ENCODE results near the gene AAMP. TPM values are rescaled to one million over a fixed set of nuclear protein-coding genes. Genes with fewer than 3 reads are reported as not detected.

The AAMP gene
- total RNA-seq, 1 experiment from 2014 or later: 125 TPM

DNA sequence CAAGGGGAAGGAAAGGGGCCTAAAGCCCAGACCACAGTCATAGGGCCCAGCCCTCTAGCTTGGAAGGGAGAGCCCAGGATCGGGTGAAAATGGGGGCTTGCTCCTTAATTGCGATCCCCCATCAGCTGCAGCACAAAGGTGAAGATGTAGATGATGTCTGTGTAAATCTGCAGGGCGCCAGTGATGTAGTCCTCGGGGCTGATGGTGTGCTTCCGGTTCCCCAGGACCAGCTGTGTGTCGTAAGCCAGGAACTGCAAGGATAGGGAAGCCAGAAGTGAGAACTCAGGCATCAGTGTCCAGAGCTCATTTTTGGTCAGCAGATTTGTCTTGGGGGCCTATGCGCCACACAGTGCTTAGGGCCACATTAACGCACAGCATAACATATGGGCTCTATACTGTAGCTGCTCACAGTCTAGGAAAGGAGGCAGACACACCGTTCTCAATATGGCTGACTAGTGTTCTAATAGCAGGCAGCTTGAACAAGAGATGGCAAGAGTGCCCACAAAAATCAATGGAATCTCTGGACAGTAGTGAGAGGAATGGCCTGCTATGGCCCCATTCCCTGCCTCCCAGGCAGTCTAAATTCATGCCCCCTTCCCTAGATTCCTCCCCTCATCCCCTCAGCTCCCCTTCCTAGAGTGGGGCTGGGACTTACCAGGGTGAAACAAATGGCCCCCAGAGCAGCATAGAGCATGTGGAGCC lies 5.6 kb upstream of the AAMP start (continued):
- TF ChIP-seq ATF6 (CRISPR knock-in tag; IDR thresholded peaks at IDR 0.05) (no peak), HMGA2 (CRISPR knock-in tag; IDR thresholded peaks at IDR 0.05) (no peak), GTF2I (CRISPR knock-in tag; conservative IDR thresholded peaks at IDR 0.05) (no peak), ZNF232 (CRISPR knock-in tag; IDR thresholded peaks at IDR 0.05) (no peak)

GRCh38 chr2:218274586-218274985 lies 4.6 kb upstream of the AAMP start:
- no peak for DNase-seq (ENCODE audit: low spot score)
- H3K4me3 Mint-ChIP-seq: no peak overlapping the region
- peaks cover 14% of the 10 kb centered on the region for H3K4me1 Mint-ChIP-seq
- TF ChIP-seq ZNF396 (CRISPR knock-in tag; IDR thresholded peaks at IDR 0.05; ENCODE audit: borderline replicate concordance) (no peak), E2F5 (CRISPR knock-in tag; IDR thresholded peaks at IDR 0.05) (no peak), AR (CRISPR knock-in tag; IDR thresholded peaks at IDR 0.05) (no peak), FOXP1 (CRISPR knock-in tag; IDR thresholded peaks at IDR 0.05; ENCODE audit: borderline replicate concordance) (no peak), JAZF1 (CRISPR knock-in tag; IDR thresholded peaks at IDR 0.05) (no peak), SP1 (CRISPR knock-in tag; conservative IDR thresholded peaks at IDR 0.05) (no peak), CREM (CRISPR knock-in tag; IDR thresholded peaks at IDR 0.05) (no peak)
- TF ChIP-seq, protein P1, sequence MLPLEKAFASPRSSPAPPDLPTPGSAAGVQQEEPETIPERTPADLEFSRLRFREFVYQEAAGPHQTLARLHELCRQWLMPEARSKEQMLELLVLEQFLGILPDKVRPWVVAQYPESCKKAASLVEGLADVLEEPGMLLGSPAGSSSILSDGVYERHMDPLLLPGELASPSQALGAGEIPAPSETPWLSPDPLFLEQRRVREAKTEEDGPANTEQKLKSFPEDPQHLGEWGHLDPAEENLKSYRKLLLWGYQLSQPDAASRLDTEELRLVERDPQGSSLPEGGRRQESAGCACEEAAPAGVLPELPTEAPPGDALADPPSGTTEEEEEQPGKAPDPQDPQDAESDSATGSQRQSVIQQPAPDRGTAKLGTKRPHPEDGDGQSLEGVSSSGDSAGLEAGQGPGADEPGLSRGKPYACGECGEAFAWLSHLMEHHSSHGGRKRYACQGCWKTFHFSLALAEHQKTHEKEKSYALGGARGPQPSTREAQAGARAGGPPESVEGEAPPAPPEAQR (CRISPR knock-in tag; IDR thresholded peaks at IDR 0.05): no peak
- ChIA-PET CTCF (interaction anchor here (1.1 to 1.2 kb wide), 3 partner anchors 17 to 44 kb away, joined by 3 to 5 read pairs (median 5); partner anchors contain the start of gene TMBIM1), POLR2A (interaction anchor here (0.8 kb wide), 1 partner anchor 12 kb away, joined by 3 read pairs; no protein-coding TSS in a partner anchor)
- ATAC-seq: no peak
- H3K36me3 Mint-ChIP-seq: peaks cover 23% of the 10 kb centered on the region
- no peaks in the 10 kb centered on the region for H3K27me3 Mint-ChIP-seq (ENCODE audit: low read depth)
- no peaks in the 10 kb centered on the region for H3K9me3 Mint-ChIP-seq
- no peak overlapping the region for H3K27ac Mint-ChIP-seq

- Mint-ChIP-seq H3K36me3 (peaks cover 26% of the 10 kb centered on the region), H3K27me3 (ENCODE audit: low read depth) (no peaks in the 10 kb centered on the region), H3K9me3 (no peaks in the 10 kb centered on the region), H3K27ac (no peak overlapping the region), H3K4me1 (peaks cover 19% of the 10 kb centered on the region), H3K4me3 (no peak overlapping the region)
- ATAC-seq (no peak), DNase-seq (ENCODE audit: low spot score) (no peak)
- POLR2A ChIA-PET: no interaction called here
- no peak for TF ChIP-seq TCF7 (CRISPR knock-in tag; IDR thresholded peaks at IDR 0.05; ENCODE audit: low read depth)
- no peak for TF ChIP-seq SOX15 (CRISPR knock-in tag; IDR thresholded peaks at IDR 0.05)
- no peak for TF ChIP-seq RORB (CRISPR knock-in tag; IDR thresholded peaks at IDR 0.05)
- TF ChIP-seq ATF2 (CRISPR knock-in tag; IDR thresholded peaks at IDR 0.05; ENCODE audit: borderline replicate concordance, low read depth): no peak
- no peak for TF ChIP-seq GRHL2 (CRISPR knock-in tag; IDR thresholded peaks at IDR 0.05; ENCODE audit: insufficient replicate concordance, severe bottlenecking)
- TF ChIP-seq ZBTB21 (CRISPR knock-in tag; IDR thresholded peaks at IDR 0.05; ENCODE audit: borderline replicate concordance): no peak
- no peak for TF ChIP-seq MAX (CRISPR knock-in tag; IDR thresholded peaks at IDR 0.05)
- TF ChIP-seq SP1 (CRISPR knock-in tag; conservative IDR thresholded peaks at IDR 0.05): no peak
- TF ChIP-seq ZNF416 (CRISPR knock-in tag; IDR thresholded peaks at IDR 0.05): no peak
- no peak for TF ChIP-seq GTF2I (CRISPR knock-in tag; conservative IDR thresholded peaks at IDR 0.05)
- TF ChIP-seq HMGA2 (CRISPR knock-in tag; IDR thresholded peaks at IDR 0.05): no peak
- TF ChIP-seq ETV6 (CRISPR knock-in tag; IDR thresholded peaks at IDR 0.05): no peak
- TF ChIP-seq, protein P2, sequence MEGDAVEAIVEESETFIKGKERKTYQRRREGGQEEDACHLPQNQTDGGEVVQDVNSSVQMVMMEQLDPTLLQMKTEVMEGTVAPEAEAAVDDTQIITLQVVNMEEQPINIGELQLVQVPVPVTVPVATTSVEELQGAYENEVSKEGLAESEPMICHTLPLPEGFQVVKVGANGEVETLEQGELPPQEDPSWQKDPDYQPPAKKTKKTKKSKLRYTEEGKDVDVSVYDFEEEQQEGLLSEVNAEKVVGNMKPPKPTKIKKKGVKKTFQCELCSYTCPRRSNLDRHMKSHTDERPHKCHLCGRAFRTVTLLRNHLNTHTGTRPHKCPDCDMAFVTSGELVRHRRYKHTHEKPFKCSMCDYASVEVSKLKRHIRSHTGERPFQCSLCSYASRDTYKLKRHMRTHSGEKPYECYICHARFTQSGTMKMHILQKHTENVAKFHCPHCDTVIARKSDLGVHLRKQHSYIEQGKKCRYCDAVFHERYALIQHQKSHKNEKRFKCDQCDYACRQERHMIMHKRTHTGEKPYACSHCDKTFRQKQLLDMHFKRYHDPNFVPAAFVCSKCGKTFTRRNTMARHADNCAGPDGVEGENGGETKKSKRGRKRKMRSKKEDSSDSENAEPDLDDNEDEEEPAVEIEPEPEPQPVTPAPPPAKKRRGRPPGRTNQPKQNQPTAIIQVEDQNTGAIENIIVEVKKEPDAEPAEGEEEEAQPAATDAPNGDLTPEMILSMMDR (IDR thresholded peaks at IDR 0.05): no peak
- TF ChIP-seq JAZF1 (CRISPR knock-in tag; IDR thresholded peaks at IDR 0.05): no peak
- CTCF ChIA-PET: interaction anchor here (0.6 to 4.4 kb wide), 10 partner anchors 10 to 121 kb away, joined by 3 to 52 read pairs (median 5); partner anchors contain the start of genes CATIP and TMBIM1
Observed at GRCh38 chr2:218273908-218274249, 3.9 kb upstream of the AAMP start.
